K562 (cell line): ENCODE data around the gene NDUFS6. TPM values are rescaled to one million over a fixed set of nuclear protein-coding genes. Genes with fewer than 3 reads are reported as not detected.

Source experiments
- ATAC-seq: fragments of 200-7000 bp; cut with Tn5 transposase; 3 replicates; pipeline ENCODE4 v1.9.1; 2020; ENCODE audit warnings: moderate library complexity
- BruUV-seq: library from RNA; stranded (reverse); fragments of 400-500 nt; replicated peaks from 2 replicates; lab custom pipeline; 2021; lab: Mats Ljungman, UMichigan
- CTCF ChIA-PET: fragments of 300-600 bp; formaldehyde crosslinking; extraction: SDS; loops from one replicate; lab custom pipeline; 2021; ENCODE audit warnings: low intra/inter-chr PET ratio; lab: Yijun Ruan, JAX
- POLR2A ChIA-PET: fragments of 300-600, 350-650 bp; sonication (Branson Sonifier 250); formaldehyde crosslinking; extraction: SDS; loops from one replicate; lab custom pipeline; 2021; ENCODE audit warnings: antibody characterized with exemption, inconsistent platforms; lab: Yijun Ruan, JAX
- DNase-seq, 4 experiments: peaks; one replicate each; pipeline versions ENCODE4 v3.0.0 to v3.0.0-alpha.2; 2011 to 2018; ENCODE audit warnings: low spot score in 3 of 4, mixed read lengths in 3 of 4; ENCODE audit errors: extremely low read depth in 1 of 4
- FAIRE-seq: peaks from 2 replicates; lab custom pipeline; 2011; peaks lifted over from hg19 to GRCh38; lab: Jason Lieb, UNC
- H2AFZ ChIP-seq: 2 replicates; pipeline ENCODE4 v1.6.0; 2011; ENCODE audit warnings: low read depth, low read length, control low read depth, inconsistent platforms
- H3K27ac ChIP-seq: fragments of 200-600 bp; 3 replicates; pipeline ENCODE4 v1.8.0; 2011; ENCODE audit warnings: low read depth, mild to moderate bottlenecking, control low read depth, inconsistent platforms, low read length, moderate library complexity, mixed read lengths; ENCODE audit errors: extremely low read depth
- H3K27me3 ChIP-seq, 2 experiments: fragments of 300-600 bp in 1 of 2; 2 replicates in 1 of 2; 3 replicates in 1 of 2; pipeline versions ENCODE4 v1.6.0 to v1.8.0; 2011; ENCODE audit warnings: inconsistent platforms in 2 of 2, low read length in 2 of 2, mild to moderate bottlenecking in 1 of 2, mixed read lengths in 1 of 2, moderate library complexity in 1 of 2; ENCODE audit not compliant: control insufficient read depth in 2 of 2, insufficient read depth in 2 of 2
- H3K36me3 ChIP-seq: fragments of 300-600 bp; 3 replicates; pipeline ENCODE4 v1.8.0; 2011; ENCODE audit warnings: mild to moderate bottlenecking, low read length, inconsistent platforms; ENCODE audit not compliant: control insufficient read depth, insufficient read depth
- H3K4me1 ChIP-seq, 2 experiments: fragments of 200-600 bp in 1 of 2; replicated peaks in 1 of 2; 2 replicates in 1 of 2; 3 replicates in 1 of 2; pipeline versions ENCODE4 v1.5.1 to v1.8.0; 2011; ENCODE audit warnings: inconsistent platforms in 2 of 2, low read length in 2 of 2, mild to moderate bottlenecking in 1 of 2, mixed read lengths in 1 of 2, moderate library complexity in 1 of 2; ENCODE audit not compliant: control insufficient read depth in 2 of 2, insufficient read depth in 2 of 2
- H3K4me2 ChIP-seq: 2 replicates; pipeline ENCODE4 v1.6.1; 2011; ENCODE audit warnings: low read length, control low read depth, inconsistent platforms, mixed read lengths; ENCODE audit not compliant: insufficient read depth
- H3K4me3 ChIP-seq: fragments of 200-600 bp; sonication (generic), shearing (Covaris generic); 2 replicates; pipeline ENCODE4 v1.5.1; 2016; ENCODE audit warnings: control low read depth, inconsistent platforms
- H3K79me2 ChIP-seq: fragments of 200-600 bp; 3 replicates; pipeline ENCODE4 v1.8.0; 2011; ENCODE audit warnings: low read length, inconsistent platforms; ENCODE audit not compliant: control insufficient read depth, insufficient read depth
- H3K9ac ChIP-seq, 2 experiments: 2 replicates each; pipeline versions ENCODE4 v1.6.0 to v1.6.1; 2011; ENCODE audit warnings: low read depth in 2 of 2, low read length in 2 of 2, control low read depth in 1 of 2, inconsistent platforms in 1 of 2, mild to moderate bottlenecking in 1 of 2, mixed read lengths in 1 of 2; ENCODE audit not compliant: insufficient read depth in 1 of 2
- H3K9me1 ChIP-seq: one replicate; pipeline ENCODE4 v1.6.0; 2011; ENCODE audit warnings: inconsistent platforms, mild to moderate bottlenecking, low read length, moderate library complexity; ENCODE audit not compliant: control insufficient read depth, insufficient read depth
- H3K9me3 ChIP-seq: replicated peaks from 2 replicates; pipeline ENCODE4 v1.5.1; 2011; ENCODE audit warnings: low read depth, low read length, inconsistent platforms; ENCODE audit not compliant: control insufficient read depth, insufficient read depth
- H4K20me1 ChIP-seq: replicated peaks from 2 replicates; pipeline ENCODE4 v1.6.1; 2011; ENCODE audit warnings: low read length, inconsistent platforms, mixed read lengths; ENCODE audit not compliant: control insufficient read depth, insufficient read depth
- CBX5 ChIP-seq: IDR thresholded peaks from 2 replicates; pipeline ENCODE4 v1.6.1; 2014; ENCODE audit warnings: low read depth, borderline replicate concordance
- COPS2 ChIP-seq: fragments of 450-650 bp; conservative IDR thresholded peaks from 2 replicates; pipeline ENCODE4 v1.6.1; 2016; ENCODE audit warnings: mild to moderate bottlenecking, moderate library complexity
- DMBX1 ChIP-seq: fragments of 250-450 bp; sonication (Bioruptor Pico); IDR thresholded peaks from 2 replicates; pipeline ENCODE4 v1.8.0; 2022; ENCODE audit warnings: inconsistent platforms, mild to moderate bottlenecking, moderate library complexity, borderline replicate concordance
- POU5F1 ChIP-seq: fragments of 150-350 bp; IDR thresholded peaks from 2 replicates; pipeline ENCODE4 v1.6.1; 2014; ENCODE audit warnings: borderline replicate concordance, low read length, low read depth, mild to moderate bottlenecking; ENCODE audit not compliant: partially characterized antibody
- TRIM28 ChIP-seq: fragments of 450-650 bp; IDR thresholded peaks from 2 replicates; pipeline ENCODE4 v1.6.1; 2017
- ZNF511 ChIP-seq: sonication (generic); formaldehyde crosslinking; IDR thresholded peaks from 2 replicates; pipeline ENCODE4 v1.8.0; 2022; ENCODE audit warnings: mild to moderate bottlenecking, missing genetic modification reagents
- WGBS: fragments of 100-300 bp; shearing (Covaris generic); methylation state at CpG from one replicate; pipeline ENCODE4 v1.1.6; 2016; ENCODE audit warnings: low coverage, mixed read lengths; ENCODE audit not compliant: insufficient coverage; ENCODE audit errors: missing lambda C conversion rate; 5-methylcytosine and 5-hydroxymethylcytosine counted together
- in situ Hi-C: fragments of 300-500 bp; cut with MboI; formaldehyde crosslinking; loops from 4 replicates; pipeline ENCODE4 v1.15.0; 2018; ENCODE audit warnings: inconsistent platforms, mixed read lengths
- intact Hi-C: fragments of 100-400 bp; cut with micrococcal nuclease; formaldehyde crosslinking; loops from 2 replicates; pipeline ENCODE4 v1.14.2; 2022
- polyA plus RNA-seq, 8 experiments: library from polyadenylated mRNA; depleted of rRNA in 4 of 8; stranded (reverse) in 5 of 8; unstranded in 3 of 8; fragments of >200 nt; fragmentation: Nextera tagmentation in 2 of 8; fragmentation: Illumina TruSeq in 1 of 8; extraction: Ambion mirVana in 2 of 8; extraction: Trizol in 1 of 8; gene quantifications; 2 replicates each; pipeline versions ENCODE4 v1.2.1 to v1.2.3, GENCODE V29; 2011 to 2014; ENCODE audit warnings: inconsistent platforms in 1 of 8, missing spikeins in 1 of 8
- total RNA-seq, 7 experiments: library from RNA; depleted of rRNA in 6 of 7; stranded (reverse); fragments of >200 nt in 6 of 7; fragmentation: Illumina TruSeq in 2 of 7; extraction: Trizol in 2 of 7; gene quantifications; 2 replicates each; pipeline versions ENCODE4 v1.2.1 to v1.2.3, GENCODE V29; 2011 to 2021; ENCODE audit warnings: low replicate concordance in 1 of 7

The NDUFS6 gene
- total and polyA plus RNA-seq, 9 of the 15 experiments (the other 6 are each of a cell fraction or from before 2014, with no cell fraction given), result 36.1 to 291 (median 77.0) TPM

GRCh38 chr5:1850324-1851154 is 49.3 kb downstream of the NDUFS6 start:
- Histone ChIP-seq H3K79me2 (no peaks in the 10 kb centered on the region), H3K27ac (no peak overlapping the region), H3K4me3 (no peak overlapping the region), H3K9ac (no peak overlapping the region), H4K20me1 (peaks cover 21% of the 10 kb centered on the region), H3K9me3 (no peaks in the 10 kb centered on the region), H3K9me1 (no peaks in the 10 kb centered on the region), H3K4me2 (no peak overlapping the region), H3K27me3 (peaks cover 52 to 83% of the 10 kb centered on the region in 2 experiments), H3K4me1 (no peaks in the 10 kb centered on the region), H2AFZ (no peak overlapping the region), H3K36me3 (no peaks in the 10 kb centered on the region)
- CTCF ChIA-PET, result no interaction called here
- no peak for FAIRE-seq
- POLR2A ChIA-PET, result no interaction called here
- BruUV-seq, result no TSS peak
- DNase-seq, result no peak
- intact Hi-C loops (no loop called here), in situ Hi-C loops (no loop called here)
- no peak for TF ChIP-seq CBX5
- TF ChIP-seq ZNF511 (CRISPR knock-in tag), result no peak
- no peak for TF ChIP-seq COPS2
- TF ChIP-seq POU5F1, result no peak
- no peak for TF ChIP-seq TRIM28
- no peak for TF ChIP-seq DMBX1 (CRISPR knock-in tag)
- 12% methylated on average over 29 of the region's 29 CpGs for WGBS
- ATAC-seq, result no peak
